ENCODE results near the gene MYO15A. TPM values are rescaled to one million over a fixed set of nuclear protein-coding genes. Genes with fewer than 3 reads are reported as not detected.

The MYO15A gene
- total RNA-seq, 2 donors from 2014 or later = 1.7 to 2.4 TPM

- DNase-seq = no peak
- no peak for TF ChIP-seq CTCF (conservative IDR thresholded peaks at IDR 0.05)
- Mint-ChIP-seq H3K27me3 (ENCODE audit: insufficient read depth) (no peaks in the 10 kb centered on the region), H3K9me3 (no peaks in the 10 kb centered on the region), H3K36me3 (ENCODE audit: low read depth) (peaks cover 34% of the 10 kb centered on the region), H3K4me3 (no peak overlapping the region), H3K4me1 (peaks cover 18% of the 10 kb centered on the region), H3K27ac (peak overlapping the region; percentile 6)
- Histone ChIP-seq H3K9ac (ENCODE audit: extremely low read depth, low read length, poor library complexity, severe bottlenecking) (no peak overlapping the region), H3K36me3 (ENCODE audit: control insufficient read depth, insufficient read depth, low read length) (peaks cover 75% of the 10 kb centered on the region), H3K27me3 (ENCODE audit: control insufficient read depth, insufficient read depth, low read length, poor library complexity, severe bottlenecking) (no peaks in the 10 kb centered on the region), H3K4me3 (ENCODE audit: low read length) (no peak overlapping the region), H3K4me1 (ENCODE audit: control insufficient read depth, insufficient read depth, low read length) (peaks cover 15% of the 10 kb centered on the region), H3K9me3 (ENCODE audit: control insufficient read depth, low read length) (no peaks in the 10 kb centered on the region), H3K27ac (ENCODE audit: low read depth, low read length) (no peak overlapping the region)
- 92 to 100% methylated on average over 1 to 4 of the region's 4 CpGs for WGBS, 2 experiments (ENCODE audit: insufficient coverage in 1 of 2, insufficient read length in 1 of 2)
Observed at GRCh38 chr17:18201108-18201507, 92.6 kb downstream of the MYO15A start.

- WGBS, 2 experiments (ENCODE audit: insufficient coverage in 1 of 2, insufficient read length in 1 of 2) = 43 to 52% methylated on average over 4 to 7 of the region's 7 CpGs
- H3K9me3 ChIP-seq (ENCODE audit: control insufficient read depth, low read length) = no peaks in the 10 kb centered on the region
- no peaks in the 10 kb centered on the region for H3K27me3 ChIP-seq (ENCODE audit: control insufficient read depth, insufficient read depth, low read length, poor library complexity, severe bottlenecking)
- no peak overlapping the region for H3K27ac ChIP-seq (ENCODE audit: low read depth, low read length)
- no peak for TF ChIP-seq CTCF (conservative IDR thresholded peaks at IDR 0.05)
- no peak overlapping the region for H3K4me3 Mint-ChIP-seq
- H3K4me1 ChIP-seq (ENCODE audit: control insufficient read depth, insufficient read depth, low read length) = peaks cover 15% of the 10 kb centered on the region
- no peak overlapping the region for H3K4me3 ChIP-seq (ENCODE audit: low read length)
- peak overlapping the region; percentile 81 for H3K27ac Mint-ChIP-seq
- H3K9me3 Mint-ChIP-seq = no peaks in the 10 kb centered on the region
- H3K36me3 ChIP-seq (ENCODE audit: control insufficient read depth, insufficient read depth, low read length) = peaks cover 73% of the 10 kb centered on the region
- DNase-seq = peak; percentile 97
- peaks cover 18% of the 10 kb centered on the region for H3K4me1 Mint-ChIP-seq
- H3K9ac ChIP-seq (ENCODE audit: extremely low read depth, low read length, poor library complexity, severe bottlenecking) = no peak overlapping the region
- peaks cover 29% of the 10 kb centered on the region for H3K36me3 Mint-ChIP-seq (ENCODE audit: low read depth)
- H3K27me3 Mint-ChIP-seq (ENCODE audit: insufficient read depth) = no peaks in the 10 kb centered on the region
Observed at GRCh38 chr17:18203308-18203707, 94.8 kb downstream of the MYO15A start.

- TF ChIP-seq CTCF (conservative IDR thresholded peaks at IDR 0.05) = no peak
- no peak overlapping the region for H3K9ac ChIP-seq (ENCODE audit: extremely low read depth, low read length, poor library complexity, severe bottlenecking)
- no peak overlapping the region for H3K27ac Mint-ChIP-seq
Observed at GRCh38 chr17:18205861-18206260, 97.3 kb downstream of the MYO15A start.

More at GRCh38 chr17:18205861-18206260, 97.3 kb downstream of the MYO15A start:
- no peaks in the 10 kb centered on the region for H3K27me3 Mint-ChIP-seq (ENCODE audit: insufficient read depth)
- H3K36me3 ChIP-seq (ENCODE audit: control insufficient read depth, insufficient read depth, low read length) = peaks cover 76% of the 10 kb centered on the region
- H3K4me1 Mint-ChIP-seq = peaks cover 14% of the 10 kb centered on the region
- H3K4me1 ChIP-seq (ENCODE audit: control insufficient read depth, insufficient read depth, low read length) = peaks cover 15% of the 10 kb centered on the region
- DNase-seq = no peak
- no peaks in the 10 kb centered on the region for H3K9me3 Mint-ChIP-seq
- H3K27ac ChIP-seq (ENCODE audit: low read depth, low read length) = no peak overlapping the region
- H3K4me3 ChIP-seq (ENCODE audit: low read length) = no peak overlapping the region
- H3K9me3 ChIP-seq (ENCODE audit: control insufficient read depth, low read length) = no peaks in the 10 kb centered on the region
- no peaks in the 10 kb centered on the region for H3K27me3 ChIP-seq (ENCODE audit: control insufficient read depth, insufficient read depth, low read length, poor library complexity, severe bottlenecking)
- H3K4me3 Mint-ChIP-seq = no peak overlapping the region
- 94 to 96% methylated on average over 2 of the region's 2 CpGs for WGBS, 2 experiments (ENCODE audit: insufficient coverage in 1 of 2, insufficient read length in 1 of 2)
- H3K36me3 Mint-ChIP-seq (ENCODE audit: low read depth) = peaks cover 42% of the 10 kb centered on the region

All from endodermal cell (in vitro differentiated cells).